Measurements from ENCODE around the gene NOX5.
"Not testable (repeated sequence)": the region's sequence is repeated elsewhere in the genome, so short reads cannot be mapped to it uniquely, and the experiment has no call there.

Gene NOX5

DNA sequence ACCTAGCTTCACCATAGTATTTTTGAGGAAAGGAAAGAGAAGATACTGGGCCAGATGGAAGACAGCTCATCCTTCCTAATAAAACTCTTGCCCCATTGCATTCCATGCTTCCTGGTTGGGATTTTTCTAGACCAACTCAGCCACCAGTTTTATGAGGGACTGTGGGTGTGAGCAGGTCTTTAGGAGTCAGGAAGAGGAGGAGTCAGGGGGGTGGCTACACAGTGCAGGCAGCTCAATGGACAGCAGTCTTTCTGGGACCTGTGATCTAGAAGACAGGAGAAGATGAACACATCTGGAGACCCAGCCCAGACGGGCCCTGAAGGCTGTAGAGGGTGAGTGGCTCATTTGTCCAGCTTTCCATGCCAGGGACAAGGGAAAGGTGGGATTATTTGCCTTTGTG, at the start of gene NOX5:
Gene NOX5 (plus strand): TSS at position 242 of the 400 bp plus-strand sequence. CDS start 41 bp downstream, at position 283.
- TF ChIP-seq, protein P1, sequence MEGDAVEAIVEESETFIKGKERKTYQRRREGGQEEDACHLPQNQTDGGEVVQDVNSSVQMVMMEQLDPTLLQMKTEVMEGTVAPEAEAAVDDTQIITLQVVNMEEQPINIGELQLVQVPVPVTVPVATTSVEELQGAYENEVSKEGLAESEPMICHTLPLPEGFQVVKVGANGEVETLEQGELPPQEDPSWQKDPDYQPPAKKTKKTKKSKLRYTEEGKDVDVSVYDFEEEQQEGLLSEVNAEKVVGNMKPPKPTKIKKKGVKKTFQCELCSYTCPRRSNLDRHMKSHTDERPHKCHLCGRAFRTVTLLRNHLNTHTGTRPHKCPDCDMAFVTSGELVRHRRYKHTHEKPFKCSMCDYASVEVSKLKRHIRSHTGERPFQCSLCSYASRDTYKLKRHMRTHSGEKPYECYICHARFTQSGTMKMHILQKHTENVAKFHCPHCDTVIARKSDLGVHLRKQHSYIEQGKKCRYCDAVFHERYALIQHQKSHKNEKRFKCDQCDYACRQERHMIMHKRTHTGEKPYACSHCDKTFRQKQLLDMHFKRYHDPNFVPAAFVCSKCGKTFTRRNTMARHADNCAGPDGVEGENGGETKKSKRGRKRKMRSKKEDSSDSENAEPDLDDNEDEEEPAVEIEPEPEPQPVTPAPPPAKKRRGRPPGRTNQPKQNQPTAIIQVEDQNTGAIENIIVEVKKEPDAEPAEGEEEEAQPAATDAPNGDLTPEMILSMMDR (IDR thresholded peaks at IDR 0.05; ENCODE audit: extremely low read depth, missing control alignments): no peak
- no peak for DNase-seq (ENCODE audit: low spot score)

GRCh38 chr15:68966996-68967395, 47.5 kb upstream of the NOX5 start:
- no peak for DNase-seq (ENCODE audit: low spot score)
- TF ChIP-seq, protein P1 (IDR thresholded peaks at IDR 0.05; ENCODE audit: extremely low read depth, missing control alignments): no peak

DNA sequence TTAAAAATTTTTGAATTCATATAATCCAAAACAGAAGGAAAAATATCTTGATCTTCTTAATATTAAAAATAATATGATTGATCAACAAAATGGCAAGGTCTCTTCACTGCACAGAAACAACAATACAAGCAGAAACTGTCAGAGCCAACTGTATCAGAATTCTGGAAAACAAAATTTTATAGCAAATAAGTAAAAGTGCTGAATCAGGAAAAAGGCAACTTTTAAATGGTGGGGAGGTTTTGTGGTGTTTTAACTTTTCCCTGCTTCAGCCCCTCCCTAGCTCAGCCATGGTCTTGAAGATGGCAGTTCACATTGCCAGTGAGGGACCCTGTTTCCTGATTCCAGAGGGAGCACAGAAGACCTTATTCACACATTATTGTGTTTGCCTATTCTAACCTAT, 46.5 kb upstream of the NOX5 start:
- TF ChIP-seq, protein P1 (IDR thresholded peaks at IDR 0.05; ENCODE audit: extremely low read depth, missing control alignments): no peak
- no peak for DNase-seq (ENCODE audit: low spot score)

DNA sequence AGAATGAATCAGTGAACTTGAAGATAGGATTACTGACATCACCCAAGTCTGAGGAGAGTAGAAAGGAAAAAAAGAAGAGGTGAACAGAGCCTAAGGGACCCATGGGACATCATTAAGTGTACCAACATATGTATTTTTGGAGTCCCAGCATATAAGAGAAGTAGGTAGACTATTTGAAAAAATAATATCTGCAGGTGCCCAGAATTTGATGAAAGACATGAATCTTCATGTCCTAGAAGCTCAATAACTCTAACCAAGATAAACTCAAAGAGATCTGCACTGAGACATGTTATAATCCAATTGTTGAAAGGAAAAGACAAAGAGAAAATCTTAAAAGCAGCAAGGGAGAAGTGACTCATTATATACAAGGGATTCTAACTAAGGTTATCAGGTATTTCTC, 45.2 kb upstream of the NOX5 start:
- TF ChIP-seq, protein P1 (IDR thresholded peaks at IDR 0.05; ENCODE audit: extremely low read depth, missing control alignments): no peak
- DNase-seq (ENCODE audit: low spot score): no peak

- TF ChIP-seq, protein P1 (IDR thresholded peaks at IDR 0.05; ENCODE audit: extremely low read depth, missing control alignments): no peak
These were observed 42.1 kb upstream of the NOX5 start for GRCh38 chr15:68972201-68973065.

DNA sequence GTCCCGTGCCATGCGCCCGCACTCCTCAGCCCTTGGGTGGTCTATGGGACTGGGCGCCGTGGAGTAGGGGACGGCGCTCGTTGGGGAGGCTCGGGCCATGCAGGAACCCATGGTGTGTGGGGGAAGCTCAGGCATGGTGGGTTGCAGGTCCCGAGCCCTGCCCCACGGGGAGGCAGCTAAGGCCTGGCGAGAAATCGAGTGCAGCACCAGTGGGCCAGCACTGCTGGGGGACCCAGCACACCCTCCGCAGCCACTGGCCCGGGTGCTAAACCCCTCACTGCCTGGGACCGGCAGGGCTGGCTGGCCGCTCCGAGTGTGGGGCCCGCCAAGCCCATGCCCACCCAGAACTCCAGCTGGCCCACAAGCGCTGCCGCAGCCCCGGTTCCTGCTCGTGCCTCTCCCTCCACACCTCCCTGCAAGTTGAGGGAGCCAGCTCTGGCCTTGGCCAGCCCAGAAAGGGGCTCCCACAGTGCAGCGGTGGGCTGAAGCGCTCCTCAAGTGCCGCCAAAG, 38.8 kb upstream of the NOX5 start:
- DNase-seq (ENCODE audit: low spot score): not testable (repeated sequence)

More at GRCh38 chr15:68972201-68973065, 42.1 kb upstream of the NOX5 start:
- no peak for DNase-seq (ENCODE audit: low spot score)

DNA sequence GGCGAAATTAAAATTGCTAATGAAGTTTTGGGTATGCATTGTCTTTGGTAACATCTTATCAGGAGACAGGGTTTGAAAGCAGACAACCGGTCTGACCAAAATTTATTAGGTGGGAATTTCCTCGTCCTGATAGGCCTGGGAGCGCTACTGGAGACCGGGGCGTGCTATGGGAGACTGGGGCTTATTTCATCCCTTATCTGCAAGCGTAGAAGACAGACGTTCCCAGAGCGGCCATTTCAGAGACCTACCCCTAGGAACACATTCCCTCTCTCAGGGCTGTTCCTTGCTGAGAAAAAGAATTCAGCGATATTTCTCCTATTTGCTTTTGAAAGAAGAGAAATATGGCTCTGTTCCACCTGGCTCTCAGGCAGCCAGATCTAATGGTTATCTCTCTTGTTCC, 37.1 kb upstream of the NOX5 start:
- DNase-seq (ENCODE audit: low spot score): not testable (repeated sequence)

GRCh38 chr15:68979006-68979405, 35.5 kb upstream of the NOX5 start:
- no peak for DNase-seq (ENCODE audit: low spot score)

More at GRCh38 chr15:68979006-68979405, 35.5 kb upstream of the NOX5 start:
- TF ChIP-seq, protein P1 (IDR thresholded peaks at IDR 0.05; ENCODE audit: extremely low read depth, missing control alignments): no peak
